Measurements from ENCODE around the gene CFAP157. TPM values are rescaled to one million over a fixed set of nuclear protein-coding genes. Genes with fewer than 3 reads are reported as not detected.

CFAP157 gene
- total RNA-seq, result 1 to 10 TPM in 1 of 5 donors, under 1 TPM in 1, not detected in 3; 0.14 to 7.6 TPM
- under 1 TPM; 0.18 to 0.61 (median 0.19) TPM for polyA plus RNA-seq
- long read RNA-seq, donor 1, result 0 reads
- long read RNA-seq, donor 2, partial matches to known transcripts, result 0 of 14 reads
- long read RNA-seq, donor 2, other reads (novel, unspliced or antisense), result 14 of 14 reads
- long read RNA-seq, donor 3, result 0 reads
- long read RNA-seq, donor 4, result 0 reads
- long read RNA-seq, donor 5, result 0 reads
- long read RNA-seq, donor 6, result 0 reads
- long read RNA-seq, donor 7, result 0 reads
- long read RNA-seq, donor 8, result 0 reads
- long read RNA-seq, donor 9, result 0 reads
- long read RNA-seq, donor 10, result 0 reads

DNA sequence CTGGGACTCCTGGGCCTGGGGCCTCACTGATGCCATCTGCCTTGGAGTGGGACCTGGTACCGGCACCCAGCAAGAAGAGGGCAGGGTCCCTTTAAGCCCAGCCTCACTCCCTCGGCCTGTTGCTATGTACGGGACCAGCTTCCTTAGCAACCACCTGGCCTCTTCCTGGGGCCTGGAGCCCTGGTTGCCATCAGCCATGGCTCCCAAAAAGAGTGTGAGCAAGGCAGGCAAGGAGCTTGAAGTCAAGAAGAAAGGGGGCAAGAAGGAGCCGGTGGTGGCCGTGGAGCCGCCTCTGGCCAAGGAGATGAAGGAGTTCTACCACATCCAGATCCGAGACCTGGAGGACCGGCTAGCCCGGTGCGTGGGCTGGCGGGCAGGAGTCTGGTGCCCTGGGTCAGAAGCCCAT is at the start of gene CFAP157:
Gene CFAP157, plus strand, starts transcription at position 153 of the 406 bp plus-strand sequence. Its CDS starts 44 bp downstream, at position 197.
- Histone ChIP-seq H3K4me3 (no peak within 1 kb of the TSS), H3K27me3 (peaks cover 0 to 5% (median 0%) of the 10 kb centered on the region in 3 donors), H3K27ac (no peak within 1 kb of the TSS), H3K36me3 (no peaks in the 10 kb centered on the region), H3K4me1 (peaks cover 0 to 4% (median 0%) of the 10 kb centered on the region in 4 donors), H3K9me3 (no peaks in the 10 kb centered on the region)
- TF ChIP-seq EP300 (IDR thresholded peaks at IDR 0.05), result no peak
- TF ChIP-seq, protein P1, sequence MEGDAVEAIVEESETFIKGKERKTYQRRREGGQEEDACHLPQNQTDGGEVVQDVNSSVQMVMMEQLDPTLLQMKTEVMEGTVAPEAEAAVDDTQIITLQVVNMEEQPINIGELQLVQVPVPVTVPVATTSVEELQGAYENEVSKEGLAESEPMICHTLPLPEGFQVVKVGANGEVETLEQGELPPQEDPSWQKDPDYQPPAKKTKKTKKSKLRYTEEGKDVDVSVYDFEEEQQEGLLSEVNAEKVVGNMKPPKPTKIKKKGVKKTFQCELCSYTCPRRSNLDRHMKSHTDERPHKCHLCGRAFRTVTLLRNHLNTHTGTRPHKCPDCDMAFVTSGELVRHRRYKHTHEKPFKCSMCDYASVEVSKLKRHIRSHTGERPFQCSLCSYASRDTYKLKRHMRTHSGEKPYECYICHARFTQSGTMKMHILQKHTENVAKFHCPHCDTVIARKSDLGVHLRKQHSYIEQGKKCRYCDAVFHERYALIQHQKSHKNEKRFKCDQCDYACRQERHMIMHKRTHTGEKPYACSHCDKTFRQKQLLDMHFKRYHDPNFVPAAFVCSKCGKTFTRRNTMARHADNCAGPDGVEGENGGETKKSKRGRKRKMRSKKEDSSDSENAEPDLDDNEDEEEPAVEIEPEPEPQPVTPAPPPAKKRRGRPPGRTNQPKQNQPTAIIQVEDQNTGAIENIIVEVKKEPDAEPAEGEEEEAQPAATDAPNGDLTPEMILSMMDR (IDR thresholded peaks at IDR 0.05), result no peak
- TF ChIP-seq POLR2A (IDR thresholded peaks at IDR 0.05), result no peak
- TF ChIP-seq POLR2AphosphoS5 (IDR thresholded peaks at IDR 0.05), result no peak
- 58 to 67% (median 60%) methylated on average over 10 to 11 of the region's 11 CpGs for WGBS, 5 donors
- intact Hi-C loops (cut with DNase I; ENCODE audit: low total_unique reads), result no loop called here
- DNase-seq, result peak; percentile 28 to 71

DNA sequence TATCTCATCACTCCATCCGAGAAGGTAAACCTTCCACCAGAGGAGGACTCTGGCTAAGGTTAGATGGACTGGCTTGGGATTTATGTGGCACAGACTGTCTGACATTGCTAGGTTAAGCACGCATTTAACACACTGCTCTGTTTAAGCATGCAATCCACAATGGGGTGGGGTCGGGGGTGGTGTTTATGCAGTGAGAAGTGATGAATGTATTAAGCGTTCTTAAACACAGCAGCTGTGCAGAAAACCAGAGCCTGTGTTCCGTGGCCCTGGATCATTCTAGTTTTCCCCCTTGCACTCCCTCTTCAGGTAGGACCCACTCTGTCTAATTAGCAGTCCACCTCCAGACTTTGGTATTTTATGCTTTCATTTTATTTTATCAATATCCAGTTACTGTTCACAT is 48.4 kb upstream of the CFAP157 start:
- no peak overlapping the region for H3K4me3 ChIP-seq
- TF ChIP-seq POLR2AphosphoS5 (IDR thresholded peaks at IDR 0.05) (no peak), EP300 (IDR thresholded peaks at IDR 0.05) (no peak), POLR2A (IDR thresholded peaks at IDR 0.05) (no peak)
- TF ChIP-seq, protein P1 (IDR thresholded peaks at IDR 0.05), result no peak
- H3K9me3 ChIP-seq, result no peaks in the 10 kb centered on the region
- intact Hi-C loops (cut with DNase I; ENCODE audit: low total_unique reads), result no loop called here
- peaks cover 0 to 4% (median 0%) of the 10 kb centered on the region in 4 donors for H3K4me1 ChIP-seq
- peaks cover 0 to 69% (median 53%) of the 10 kb centered on the region in 4 donors for H3K36me3 ChIP-seq
- no peak overlapping the region for H3K27ac ChIP-seq
- 78 to 83% (median 79%) methylated on average over 5 of the region's 5 CpGs for WGBS, 5 donors
- no peak for DNase-seq
- no peaks in the 10 kb centered on the region for H3K27me3 ChIP-seq

DNA sequence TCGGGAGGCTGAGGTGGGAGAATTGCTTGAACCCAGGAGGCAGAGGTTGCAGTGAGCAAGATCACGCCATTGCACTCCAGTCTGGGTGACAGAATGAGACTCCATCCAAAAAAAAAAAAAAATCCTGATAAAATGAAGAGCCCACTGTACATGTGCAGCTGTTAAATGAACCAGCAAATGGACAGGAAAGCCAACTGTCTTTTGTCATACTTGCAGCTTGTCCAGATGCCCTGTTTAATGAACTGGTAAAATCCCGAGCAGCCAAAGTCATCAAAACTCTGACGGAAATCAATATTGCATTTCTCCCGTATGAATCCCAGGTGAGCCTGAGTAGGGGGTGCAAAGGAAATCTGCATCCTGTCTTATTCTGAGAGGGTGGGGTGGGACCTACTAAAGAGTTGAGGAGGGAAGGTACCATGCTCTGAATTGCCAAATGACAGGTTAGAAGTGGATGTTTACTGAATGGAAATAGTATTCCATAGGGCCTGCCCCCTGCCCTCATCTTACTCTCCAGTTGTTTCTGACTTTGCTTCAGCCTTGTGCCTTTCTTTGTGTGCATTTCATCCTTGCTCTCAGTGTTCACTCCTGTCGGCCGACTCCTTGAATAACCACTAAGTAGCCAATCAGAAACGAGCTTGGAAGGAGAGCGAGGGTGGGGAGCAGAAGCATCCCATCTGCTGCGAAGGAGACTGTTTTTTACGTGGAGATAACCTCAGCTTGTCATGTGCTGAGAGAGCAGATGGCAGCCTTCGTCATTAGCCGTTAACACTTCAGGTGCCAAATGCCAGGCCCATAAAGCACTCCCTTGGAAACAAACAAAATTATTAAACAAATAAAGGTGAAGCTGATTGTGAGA is 45.7 kb upstream of the CFAP157 start:
- TF ChIP-seq, protein P1 (IDR thresholded peaks at IDR 0.05), result no peak
- TF ChIP-seq POLR2AphosphoS5 (IDR thresholded peaks at IDR 0.05), result no peak
- TF ChIP-seq EP300 (IDR thresholded peaks at IDR 0.05), result no peak
- no peak for TF ChIP-seq POLR2A (IDR thresholded peaks at IDR 0.05)
- Histone ChIP-seq H3K36me3 (peaks cover 6 to 72% (median 64%) of the 10 kb centered on the region in 4 donors), H3K27ac (no peak overlapping the region), H3K4me1 (peaks cover 0 to 4% (median 0%) of the 10 kb centered on the region in 4 donors), H3K9me3 (no peaks in the 10 kb centered on the region), H3K4me3 (no peak overlapping the region), H3K27me3 (no peaks in the 10 kb centered on the region)
- intact Hi-C loops (cut with DNase I; ENCODE audit: low total_unique reads), result no loop called here
- WGBS, 5 donors, result 51 to 64% (median 55%) methylated on average over 13 of the region's 13 CpGs
- DNase-seq, result peak in 1 of 2 donors; percentile 76

DNA sequence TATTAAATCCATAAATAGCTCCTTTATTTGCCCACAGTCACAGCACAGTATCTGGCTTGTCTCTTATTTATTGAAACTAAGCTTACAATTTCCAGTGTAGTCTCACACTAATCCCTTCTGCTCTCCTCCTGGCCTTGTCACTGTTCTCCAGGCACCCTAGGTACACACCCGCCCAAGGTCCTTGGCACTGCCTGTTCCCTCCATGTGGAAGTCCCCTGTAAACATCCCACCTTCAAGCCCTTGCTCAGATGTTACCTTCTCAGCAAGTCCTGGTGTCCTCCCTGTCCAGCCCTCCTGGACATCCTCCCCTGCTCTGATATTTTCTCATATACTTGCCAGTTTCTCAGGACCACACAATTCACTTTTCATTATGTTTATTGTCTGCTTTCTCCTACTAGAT is 44.2 kb upstream of the CFAP157 start:
- Histone ChIP-seq H3K27ac (no peak overlapping the region), H3K4me3 (no peak overlapping the region), H3K27me3 (no peaks in the 10 kb centered on the region), H3K9me3 (no peaks in the 10 kb centered on the region), H3K36me3 (peaks cover 6 to 83% (median 69%) of the 10 kb centered on the region in 4 donors), H3K4me1 (peaks cover 0 to 4% (median 0%) of the 10 kb centered on the region in 4 donors)
- intact Hi-C loops (cut with DNase I; ENCODE audit: low total_unique reads), result no loop called here
- no peak for TF ChIP-seq POLR2A (IDR thresholded peaks at IDR 0.05)
- WGBS, 5 donors, result 48 to 85% (median 59%) methylated on average over 1 of the region's 1 CpG
- DNase-seq, result no peak

Data from stomach (tissue), 19 donors.